Lung (tissue), 12 donors: ENCODE results near the gene PDZD8. TPM values are rescaled to one million over a fixed set of nuclear protein-coding genes. Genes with fewer than 3 reads are reported as not detected.

Experiments
- ATAC-seq: fragments of 200-7000 bp; cut with Tn5 transposase; one replicate; pipeline ENCODE4 v1.9.1; 2020; ENCODE audit warnings: moderate number of reproducible peaks; ENCODE audit not compliant: insufficient read depth, low FRiP score
- DNase-seq, 3 donors: peaks; one replicate each; pipeline ENCODE4 v3.0.0-alpha.2; 2013 to 2017
- H3K27ac ChIP-seq, 2 donors: one replicate each; pipeline ENCODE4 v1.5.1; 2013; ENCODE audit warnings: mild to moderate bottlenecking in 2 of 2, moderate library complexity in 2 of 2, control low read depth in 1 of 2, inconsistent platforms in 1 of 2, low read depth in 1 of 2, low read length in 1 of 2
- H3K27me3 ChIP-seq, 3 donors: one replicate each; pipeline ENCODE4 v1.5.1; 2013; ENCODE audit warnings: low read length in 2 of 3; ENCODE audit not compliant: control insufficient read depth in 3 of 3, insufficient read depth in 3 of 3
- H3K36me3 ChIP-seq, 4 donors: one replicate each; pipeline ENCODE4 v1.5.1; 2013; ENCODE audit warnings: low read length in 4 of 4, mild to moderate bottlenecking in 1 of 4, moderate library complexity in 1 of 4; ENCODE audit not compliant: control insufficient read depth in 4 of 4, insufficient read depth in 4 of 4
- H3K4me1 ChIP-seq, 5 donors: one replicate each; pipeline ENCODE4 v1.5.1; 2013; ENCODE audit warnings: low read length in 5 of 5, mild to moderate bottlenecking in 2 of 5, moderate library complexity in 1 of 5; ENCODE audit not compliant: control insufficient read depth in 5 of 5, insufficient read depth in 5 of 5
- H3K4me3 ChIP-seq: one replicate; pipeline ENCODE4 v1.5.1; 2013; ENCODE audit warnings: mild to moderate bottlenecking, control low read depth, moderate library complexity
- H3K9ac ChIP-seq, 2 donors: one replicate each; pipeline ENCODE4 v1.5.1; 2013; ENCODE audit warnings: low read length in 2 of 2, control low read depth in 1 of 2; ENCODE audit not compliant: insufficient read depth in 1 of 2
- H3K9me3 ChIP-seq, 4 donors: one replicate each; pipeline ENCODE4 v1.5.1; 2013; ENCODE audit warnings: low read length in 3 of 4, mild to moderate bottlenecking in 1 of 4, moderate library complexity in 1 of 4; ENCODE audit not compliant: control insufficient read depth in 4 of 4, insufficient read depth in 3 of 4
- CTCF ChIP-seq: IDR thresholded peaks from 2 replicates; pipeline ENCODE4 v1.5.1; 2012; ENCODE audit warnings: mild to moderate bottlenecking; ENCODE audit errors: control extremely low read depth, extremely low read depth
- WGBS, 2 donors: extraction: QIAGEN DNeasy Blood & Tissue Kit; methylation state at CpG; one replicate each; pipeline ENCODE4 v1.1.7; 2013; 5-methylcytosine and 5-hydroxymethylcytosine counted together
- polyA plus RNA-seq, 2 donors: library from polyadenylated mRNA; stranded (reverse); fragments of 200-250 nt; gene quantifications; one replicate each; pipeline ENCODE4 v1.2.1, GENCODE V29; 2013
- total RNA-seq, 2 donors: library from RNA; depleted of rRNA in 1 of 2; stranded (reverse); fragments of >200 nt in 1 of 2; gene quantifications; one replicate each; pipeline ENCODE4 v1.2.1, GENCODE V29; 2014 to 2021
- donor health status: control.
- donor health status: control.
- donor health status: Bipolar disorder and iron deficiency.
- donor health status: healthy.
- donor health status: DM: yes; HTN: yes; CAD: no.

Gene PDZD8
- total and polyA plus RNA-seq, 4 donors = 3.7 to 32.0 (median 19.3) TPM

- WGBS, 2 donors = 90 to 91% methylated on average over 5 of the region's 5 CpGs
- no peaks in the 10 kb centered on the region for H3K27me3 ChIP-seq
- DNase-seq = no peak
These were observed 37.3 kb upstream of the PDZD8 start for GRCh38 chr10:117412469-117413010.

GRCh38 chr10:117411479-117412399, 36.5 kb upstream of the PDZD8 start:
- Histone ChIP-seq H3K36me3 (no peaks in the 10 kb centered on the region), H3K4me3 (no peak overlapping the region), H3K9ac (no peak overlapping the region), H3K27me3 (no peaks in the 10 kb centered on the region), H3K4me1 (peaks cover 0 to 1% (median 0%) of the 10 kb centered on the region in 5 donors), H3K27ac (no peak overlapping the region), H3K9me3 (no peaks in the 10 kb centered on the region)
- WGBS, 2 donors = 48 to 50% methylated on average over 8 of the region's 8 CpGs
- DNase-seq (peak in 1 of 3 donors; percentile 30), ATAC-seq (no peak)
- TF ChIP-seq CTCF = no peak

More at GRCh38 chr10:117412469-117413010, 37.3 kb upstream of the PDZD8 start:
- Histone ChIP-seq H3K36me3 (no peaks in the 10 kb centered on the region), H3K4me1 (peaks cover 0 to 1% (median 0%) of the 10 kb centered on the region in 5 donors), H3K9me3 (no peaks in the 10 kb centered on the region), H3K27ac (no peak overlapping the region), H3K4me3 (no peak overlapping the region), H3K9ac (no peak overlapping the region)
- no peak for TF ChIP-seq CTCF
- no peak for ATAC-seq

GRCh38 chr10:117410557-117410956, 35.3 kb upstream of the PDZD8 start:
- Histone ChIP-seq H3K27me3 (no peaks in the 10 kb centered on the region), H3K4me3 (no peak overlapping the region), H3K36me3 (no peaks in the 10 kb centered on the region), H3K9me3 (no peaks in the 10 kb centered on the region), H3K4me1 (peaks cover 0 to 1% (median 0%) of the 10 kb centered on the region in 5 donors), H3K9ac (no peak overlapping the region), H3K27ac (no peak overlapping the region)
- WGBS, 2 donors = 71 to 86% methylated on average over 4 of the region's 4 CpGs
- no peak for TF ChIP-seq CTCF
- ATAC-seq (no peak), DNase-seq (no peak)
